WTC11 (cell line): Measurements from ENCODE around the gene UNC119. TPM values are rescaled to one million over a fixed set of nuclear protein-coding genes. Genes with fewer than 3 reads are reported as not detected.

Experiments
- CBFB ChIP-seq: sonication (generic); formaldehyde crosslinking; IDR thresholded peaks from 2 replicates; pipeline ENCODE4 v1.8.1; 2022; ENCODE audit warnings: mild to moderate bottlenecking, low read depth, missing genetic modification reagents
- CREB1 ChIP-seq: sonication (generic); formaldehyde crosslinking; IDR thresholded peaks from 2 replicates; pipeline ENCODE4 v1.8.0; 2023; ENCODE audit warnings: mild to moderate bottlenecking, missing genetic modification reagents
- IRF2 ChIP-seq: sonication (generic); formaldehyde crosslinking; IDR thresholded peaks from 2 replicates; pipeline ENCODE4 v1.8.0; 2022; ENCODE audit warnings: low read depth, missing genetic modification reagents, borderline replicate concordance
- TP53 ChIP-seq: sonication (generic); formaldehyde crosslinking; IDR thresholded peaks from 2 replicates; pipeline ENCODE4 v1.8.1; 2023; ENCODE audit warnings: mild to moderate bottlenecking, missing genetic modification reagents
- ZNF317 ChIP-seq: sonication (generic); formaldehyde crosslinking; IDR thresholded peaks from 2 replicates; pipeline ENCODE4 v1.8.1; 2023; ENCODE audit warnings: low read depth, mild to moderate bottlenecking, moderate library complexity, missing genetic modification reagents, borderline replicate concordance
- ZNF671 ChIP-seq: fragments of 250-450 bp; sonication (Bioruptor Pico); IDR thresholded peaks from 2 replicates; pipeline ENCODE4 v1.8.0; 2021; ENCODE audit warnings: mild to moderate bottlenecking
- total RNA-seq: library from RNA; stranded (reverse); gene quantifications from 3 replicates; pipeline ENCODE4 v1.2.3, GENCODE V29; 2021
- TF ChIP-seq, protein P1 (sequence below): sonication (generic); formaldehyde crosslinking; IDR thresholded peaks from 2 replicates; pipeline ENCODE4 v1.8.0; 2023; ENCODE audit warnings: missing genetic modification reagents, mild to moderate bottlenecking, borderline replicate concordance
- TF ChIP-seq, protein P2 (sequence below): sonication (generic); formaldehyde crosslinking; IDR thresholded peaks from 2 replicates; pipeline ENCODE4 v1.8.1; 2023; ENCODE audit warnings: mild to moderate bottlenecking, missing genetic modification reagents
- TF ChIP-seq, protein P3 (sequence below): sonication (generic); formaldehyde crosslinking; IDR thresholded peaks from 2 replicates; pipeline ENCODE4 v1.8.0; 2022; ENCODE audit warnings: missing genetic modification reagents
- TF ChIP-seq, protein P4 (sequence below): fragments of 250-450 bp; sonication (Bioruptor Pico); IDR thresholded peaks from 2 replicates; pipeline ENCODE4 v2.1.2; 2022; ENCODE audit warnings: mild to moderate bottlenecking, moderate library complexity
- TF ChIP-seq, protein P5 (sequence below): fragments of 250-450 bp; sonication (Bioruptor Pico); IDR thresholded peaks from 2 replicates; pipeline ENCODE4 v1.9.0; 2021; ENCODE audit warnings: mild to moderate bottlenecking
- TF ChIP-seq, protein P6 (sequence below): sonication (generic); formaldehyde crosslinking; conservative IDR thresholded peaks from 2 replicates; pipeline ENCODE4 v1.8.1; 2023; ENCODE audit warnings: mild to moderate bottlenecking, low read depth, missing genetic modification reagents, moderate library complexity
- TF ChIP-seq, protein P7 (sequence below): sonication (generic); formaldehyde crosslinking; IDR thresholded peaks from 2 replicates; pipeline ENCODE4 v1.8.0; 2022; ENCODE audit warnings: mild to moderate bottlenecking, missing genetic modification reagents

UNC119 gene
- total RNA-seq, 1 experiment from 2014 or later = 59.6 TPM

DNA sequence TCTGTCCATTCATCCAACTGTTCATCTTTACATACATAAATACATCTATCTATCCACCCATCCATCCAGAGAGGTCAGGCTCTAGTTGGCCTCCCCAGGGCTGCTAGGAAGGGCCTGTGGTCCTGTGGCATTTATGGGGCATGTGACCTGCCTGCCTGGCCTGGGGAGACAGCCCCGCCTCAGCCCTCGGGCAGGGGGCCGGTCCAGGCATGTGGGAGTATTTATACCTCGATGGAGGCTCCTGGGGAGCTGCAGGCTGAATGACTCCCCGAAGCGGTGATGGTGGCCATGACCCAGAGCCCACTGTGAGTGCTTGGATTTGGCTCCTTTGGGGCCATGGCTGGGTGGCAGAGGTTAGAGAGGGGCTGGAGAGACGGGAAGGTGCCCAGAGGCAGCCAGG, 38.9 kb downstream of the UNC119 start (continued):
- TF ChIP-seq, protein P1, sequence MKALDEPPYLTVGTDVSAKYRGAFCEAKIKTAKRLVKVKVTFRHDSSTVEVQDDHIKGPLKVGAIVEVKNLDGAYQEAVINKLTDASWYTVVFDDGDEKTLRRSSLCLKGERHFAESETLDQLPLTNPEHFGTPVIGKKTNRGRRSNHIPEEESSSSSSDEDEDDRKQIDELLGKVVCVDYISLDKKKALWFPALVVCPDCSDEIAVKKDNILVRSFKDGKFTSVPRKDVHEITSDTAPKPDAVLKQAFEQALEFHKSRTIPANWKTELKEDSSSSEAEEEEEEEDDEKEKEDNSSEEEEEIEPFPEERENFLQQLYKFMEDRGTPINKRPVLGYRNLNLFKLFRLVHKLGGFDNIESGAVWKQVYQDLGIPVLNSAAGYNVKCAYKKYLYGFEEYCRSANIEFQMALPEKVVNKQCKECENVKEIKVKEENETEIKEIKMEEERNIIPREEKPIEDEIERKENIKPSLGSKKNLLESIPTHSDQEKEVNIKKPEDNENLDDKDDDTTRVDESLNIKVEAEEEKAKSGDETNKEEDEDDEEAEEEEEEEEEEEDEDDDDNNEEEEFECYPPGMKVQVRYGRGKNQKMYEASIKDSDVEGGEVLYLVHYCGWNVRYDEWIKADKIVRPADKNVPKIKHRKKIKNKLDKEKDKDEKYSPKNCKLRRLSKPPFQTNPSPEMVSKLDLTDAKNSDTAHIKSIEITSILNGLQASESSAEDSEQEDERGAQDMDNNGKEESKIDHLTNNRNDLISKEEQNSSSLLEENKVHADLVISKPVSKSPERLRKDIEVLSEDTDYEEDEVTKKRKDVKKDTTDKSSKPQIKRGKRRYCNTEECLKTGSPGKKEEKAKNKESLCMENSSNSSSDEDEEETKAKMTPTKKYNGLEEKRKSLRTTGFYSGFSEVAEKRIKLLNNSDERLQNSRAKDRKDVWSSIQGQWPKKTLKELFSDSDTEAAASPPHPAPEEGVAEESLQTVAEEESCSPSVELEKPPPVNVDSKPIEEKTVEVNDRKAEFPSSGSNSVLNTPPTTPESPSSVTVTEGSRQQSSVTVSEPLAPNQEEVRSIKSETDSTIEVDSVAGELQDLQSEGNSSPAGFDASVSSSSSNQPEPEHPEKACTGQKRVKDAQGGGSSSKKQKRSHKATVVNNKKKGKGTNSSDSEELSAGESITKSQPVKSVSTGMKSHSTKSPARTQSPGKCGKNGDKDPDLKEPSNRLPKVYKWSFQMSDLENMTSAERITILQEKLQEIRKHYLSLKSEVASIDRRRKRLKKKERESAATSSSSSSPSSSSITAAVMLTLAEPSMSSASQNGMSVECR = no peak
- TF ChIP-seq, protein P2, sequence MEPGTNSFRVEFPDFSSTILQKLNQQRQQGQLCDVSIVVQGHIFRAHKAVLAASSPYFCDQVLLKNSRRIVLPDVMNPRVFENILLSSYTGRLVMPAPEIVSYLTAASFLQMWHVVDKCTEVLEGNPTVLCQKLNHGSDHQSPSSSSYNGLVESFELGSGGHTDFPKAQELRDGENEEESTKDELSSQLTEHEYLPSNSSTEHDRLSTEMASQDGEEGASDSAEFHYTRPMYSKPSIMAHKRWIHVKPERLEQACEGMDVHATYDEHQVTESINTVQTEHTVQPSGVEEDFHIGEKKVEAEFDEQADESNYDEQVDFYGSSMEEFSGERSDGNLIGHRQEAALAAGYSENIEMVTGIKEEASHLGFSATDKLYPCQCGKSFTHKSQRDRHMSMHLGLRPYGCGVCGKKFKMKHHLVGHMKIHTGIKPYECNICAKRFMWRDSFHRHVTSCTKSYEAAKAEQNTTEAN (CRISPR knock-in tag) = no peak
- TF ChIP-seq, protein P3, sequence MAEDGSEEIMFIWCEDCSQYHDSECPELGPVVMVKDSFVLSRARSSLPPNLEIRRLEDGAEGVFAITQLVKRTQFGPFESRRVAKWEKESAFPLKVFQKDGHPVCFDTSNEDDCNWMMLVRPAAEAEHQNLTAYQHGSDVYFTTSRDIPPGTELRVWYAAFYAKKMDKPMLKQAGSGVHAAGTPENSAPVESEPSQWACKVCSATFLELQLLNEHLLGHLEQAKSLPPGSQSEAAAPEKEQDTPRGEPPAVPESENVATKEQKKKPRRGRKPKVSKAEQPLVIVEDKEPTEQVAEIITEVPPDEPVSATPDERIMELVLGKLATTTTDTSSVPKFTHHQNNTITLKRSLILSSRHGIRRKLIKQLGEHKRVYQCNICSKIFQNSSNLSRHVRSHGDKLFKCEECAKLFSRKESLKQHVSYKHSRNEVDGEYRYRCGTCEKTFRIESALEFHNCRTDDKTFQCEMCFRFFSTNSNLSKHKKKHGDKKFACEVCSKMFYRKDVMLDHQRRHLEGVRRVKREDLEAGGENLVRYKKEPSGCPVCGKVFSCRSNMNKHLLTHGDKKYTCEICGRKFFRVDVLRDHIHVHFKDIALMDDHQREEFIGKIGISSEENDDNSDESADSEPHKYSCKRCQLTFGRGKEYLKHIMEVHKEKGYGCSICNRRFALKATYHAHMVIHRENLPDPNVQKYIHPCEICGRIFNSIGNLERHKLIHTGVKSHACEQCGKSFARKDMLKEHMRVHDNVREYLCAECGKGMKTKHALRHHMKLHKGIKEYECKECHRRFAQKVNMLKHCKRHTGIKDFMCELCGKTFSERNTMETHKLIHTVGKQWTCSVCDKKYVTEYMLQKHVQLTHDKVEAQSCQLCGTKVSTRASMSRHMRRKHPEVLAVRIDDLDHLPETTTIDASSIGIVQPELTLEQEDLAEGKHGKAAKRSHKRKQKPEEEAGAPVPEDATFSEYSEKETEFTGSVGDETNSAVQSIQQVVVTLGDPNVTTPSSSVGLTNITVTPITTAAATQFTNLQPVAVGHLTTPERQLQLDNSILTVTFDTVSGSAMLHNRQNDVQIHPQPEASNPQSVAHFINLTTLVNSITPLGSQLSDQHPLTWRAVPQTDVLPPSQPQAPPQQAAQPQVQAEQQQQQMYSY (CRISPR knock-in tag) = no peak
- TF ChIP-seq CBFB (CRISPR knock-in tag) (no peak), IRF2 (no peak), CREB1 (CRISPR knock-in tag) (no peak), TP53 (CRISPR knock-in tag) (no peak), ZNF671 (CRISPR knock-in tag) (no peak), ZNF317 (CRISPR knock-in tag) (no peak)
- TF ChIP-seq, protein P4, sequence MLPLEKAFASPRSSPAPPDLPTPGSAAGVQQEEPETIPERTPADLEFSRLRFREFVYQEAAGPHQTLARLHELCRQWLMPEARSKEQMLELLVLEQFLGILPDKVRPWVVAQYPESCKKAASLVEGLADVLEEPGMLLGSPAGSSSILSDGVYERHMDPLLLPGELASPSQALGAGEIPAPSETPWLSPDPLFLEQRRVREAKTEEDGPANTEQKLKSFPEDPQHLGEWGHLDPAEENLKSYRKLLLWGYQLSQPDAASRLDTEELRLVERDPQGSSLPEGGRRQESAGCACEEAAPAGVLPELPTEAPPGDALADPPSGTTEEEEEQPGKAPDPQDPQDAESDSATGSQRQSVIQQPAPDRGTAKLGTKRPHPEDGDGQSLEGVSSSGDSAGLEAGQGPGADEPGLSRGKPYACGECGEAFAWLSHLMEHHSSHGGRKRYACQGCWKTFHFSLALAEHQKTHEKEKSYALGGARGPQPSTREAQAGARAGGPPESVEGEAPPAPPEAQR (CRISPR knock-in tag) = no peak
- TF ChIP-seq, protein P5, sequence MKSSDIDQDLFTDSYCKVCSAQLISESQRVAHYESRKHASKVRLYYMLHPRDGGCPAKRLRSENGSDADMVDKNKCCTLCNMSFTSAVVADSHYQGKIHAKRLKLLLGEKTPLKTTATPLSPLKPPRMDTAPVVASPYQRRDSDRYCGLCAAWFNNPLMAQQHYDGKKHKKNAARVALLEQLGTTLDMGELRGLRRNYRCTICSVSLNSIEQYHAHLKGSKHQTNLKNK (CRISPR knock-in tag) = no peak
- TF ChIP-seq, protein P6, sequence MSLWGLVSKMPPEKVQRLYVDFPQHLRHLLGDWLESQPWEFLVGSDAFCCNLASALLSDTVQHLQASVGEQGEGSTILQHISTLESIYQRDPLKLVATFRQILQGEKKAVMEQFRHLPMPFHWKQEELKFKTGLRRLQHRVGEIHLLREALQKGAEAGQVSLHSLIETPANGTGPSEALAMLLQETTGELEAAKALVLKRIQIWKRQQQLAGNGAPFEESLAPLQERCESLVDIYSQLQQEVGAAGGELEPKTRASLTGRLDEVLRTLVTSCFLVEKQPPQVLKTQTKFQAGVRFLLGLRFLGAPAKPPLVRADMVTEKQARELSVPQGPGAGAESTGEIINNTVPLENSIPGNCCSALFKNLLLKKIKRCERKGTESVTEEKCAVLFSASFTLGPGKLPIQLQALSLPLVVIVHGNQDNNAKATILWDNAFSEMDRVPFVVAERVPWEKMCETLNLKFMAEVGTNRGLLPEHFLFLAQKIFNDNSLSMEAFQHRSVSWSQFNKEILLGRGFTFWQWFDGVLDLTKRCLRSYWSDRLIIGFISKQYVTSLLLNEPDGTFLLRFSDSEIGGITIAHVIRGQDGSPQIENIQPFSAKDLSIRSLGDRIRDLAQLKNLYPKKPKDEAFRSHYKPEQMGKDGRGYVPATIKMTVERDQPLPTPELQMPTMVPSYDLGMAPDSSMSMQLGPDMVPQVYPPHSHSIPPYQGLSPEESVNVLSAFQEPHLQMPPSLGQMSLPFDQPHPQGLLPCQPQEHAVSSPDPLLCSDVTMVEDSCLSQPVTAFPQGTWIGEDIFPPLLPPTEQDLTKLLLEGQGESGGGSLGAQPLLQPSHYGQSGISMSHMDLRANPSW (CRISPR knock-in tag) = no peak
- TF ChIP-seq, protein P7, sequence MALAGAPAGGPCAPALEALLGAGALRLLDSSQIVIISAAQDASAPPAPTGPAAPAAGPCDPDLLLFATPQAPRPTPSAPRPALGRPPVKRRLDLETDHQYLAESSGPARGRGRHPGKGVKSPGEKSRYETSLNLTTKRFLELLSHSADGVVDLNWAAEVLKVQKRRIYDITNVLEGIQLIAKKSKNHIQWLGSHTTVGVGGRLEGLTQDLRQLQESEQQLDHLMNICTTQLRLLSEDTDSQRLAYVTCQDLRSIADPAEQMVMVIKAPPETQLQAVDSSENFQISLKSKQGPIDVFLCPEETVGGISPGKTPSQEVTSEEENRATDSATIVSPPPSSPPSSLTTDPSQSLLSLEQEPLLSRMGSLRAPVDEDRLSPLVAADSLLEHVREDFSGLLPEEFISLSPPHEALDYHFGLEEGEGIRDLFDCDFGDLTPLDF (CRISPR knock-in tag) = no peak
